GM21528 (cell line): Measurements from ENCODE around the gene MASP2.
A peak's percentile ranks its signal among the peaks of the same experiment; 100 is the strongest.
"Not testable (repeated sequence)": the region's sequence is repeated elsewhere in the genome, so short reads cannot be mapped to it uniquely, and the experiment has no call there.

ENCODE experiments used
- ATAC-seq: cut with Tn5 transposase; IDR thresholded peaks from one replicate; pipeline ENCODE4 v1.9.1; 2021; ENCODE audit warnings: mild to moderate bottlenecking, moderate library complexity; ENCODE audit not compliant: unreplicated experiment, low FRiP score

MASP2 gene

GRCh38 chr1:10996100-10996499 lies 50.9 kb downstream of the MASP2 start:
- no peak for ATAC-seq

DNA sequence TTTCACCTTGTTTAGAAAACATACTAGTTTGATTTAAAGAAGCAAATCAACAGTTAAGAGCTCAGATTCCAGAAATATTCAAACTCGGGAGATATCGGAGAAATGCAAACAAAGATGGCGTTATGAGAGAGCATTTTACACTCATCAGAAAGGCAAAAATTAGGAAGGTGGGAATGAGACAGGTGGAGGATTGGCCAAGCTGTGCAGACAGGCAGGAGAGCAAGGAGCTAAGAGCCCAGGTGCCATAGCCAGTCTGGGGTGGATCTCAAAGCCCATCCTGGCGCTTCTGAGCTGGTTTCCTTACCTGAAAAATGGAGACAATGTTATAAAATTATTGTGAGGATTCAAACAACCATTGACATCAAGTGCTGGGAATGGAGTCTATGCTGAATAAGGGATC lies 54.2 kb downstream of the MASP2 start:
- ATAC-seq, result no peak

DNA sequence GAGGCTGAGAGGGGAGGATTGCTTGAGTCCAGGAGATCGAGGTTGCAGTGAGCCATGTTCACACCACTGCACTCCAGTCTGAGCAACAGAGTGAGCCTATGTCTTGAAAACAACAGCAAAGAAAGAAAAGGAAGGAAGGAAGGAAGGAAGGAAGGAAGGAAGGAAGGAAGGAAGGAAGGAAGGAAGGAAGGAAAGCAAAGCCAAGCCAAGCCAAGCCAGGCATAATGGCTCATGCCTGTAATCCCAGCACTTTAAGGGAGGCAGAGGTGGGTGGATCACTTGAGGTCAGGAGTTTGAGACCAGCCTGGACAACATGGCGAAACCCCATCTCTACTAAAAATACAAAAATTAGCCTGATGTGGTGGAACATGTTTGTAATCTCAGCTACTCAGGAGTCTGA lies 55.0 kb downstream of the MASP2 start:
- ATAC-seq, result not testable (repeated sequence)

GRCh38 chr1:10990828-10991227 lies 56.2 kb downstream of the MASP2 start:
- ATAC-seq, result no peak

DNA sequence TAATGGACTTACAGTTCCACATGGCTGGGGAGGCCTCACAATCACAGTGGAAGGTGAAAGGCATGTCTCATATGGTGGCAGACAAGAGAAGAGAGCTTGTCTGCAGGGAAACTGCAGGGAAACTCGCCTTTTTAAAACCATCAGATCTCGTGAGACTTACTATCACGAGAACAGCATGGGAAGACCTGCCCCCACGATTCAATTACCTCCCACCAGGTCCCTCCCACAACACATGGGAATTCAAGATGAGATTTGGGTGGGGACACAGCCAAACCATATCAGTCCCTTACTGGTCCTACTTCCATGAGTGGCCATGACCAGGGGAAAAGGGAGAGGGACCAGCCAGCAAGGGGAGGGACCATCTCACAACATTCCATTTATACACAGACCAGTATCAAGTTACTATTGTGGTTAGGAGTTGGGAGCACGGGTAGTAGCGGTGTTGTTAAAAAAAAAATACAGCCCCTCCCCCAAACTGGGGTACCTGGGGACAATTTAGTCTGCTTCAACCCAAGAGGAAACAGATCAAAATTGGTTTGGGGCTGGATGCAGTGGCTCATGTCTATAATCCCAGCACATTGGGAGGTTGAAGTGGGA lies 57.0 kb downstream of the MASP2 start:
- ATAC-seq, result not testable (repeated sequence)

DNA sequence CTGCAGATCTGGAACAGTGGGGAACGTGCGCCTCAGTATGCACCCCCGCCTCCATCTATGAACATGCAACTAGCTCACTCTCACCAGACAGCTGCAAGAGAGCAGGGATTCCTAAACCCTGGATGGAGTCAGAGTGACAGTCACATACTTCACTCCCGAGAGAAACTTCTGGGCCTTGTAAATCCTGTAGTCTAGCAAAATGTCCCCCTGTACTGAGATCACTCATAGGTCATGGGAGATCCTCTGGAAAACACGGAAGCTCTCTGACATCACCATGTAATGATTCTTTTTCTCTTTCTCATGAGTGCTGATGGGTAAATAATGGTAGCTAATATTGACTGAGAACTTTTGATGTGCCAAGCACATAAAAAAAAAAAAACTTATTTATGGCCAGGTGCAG lies 57.9 kb downstream of the MASP2 start:
- ATAC-seq, result no peak

GRCh38 chr1:10987840-10988417 lies 59.1 kb downstream of the MASP2 start:
- no peak for ATAC-seq

DNA sequence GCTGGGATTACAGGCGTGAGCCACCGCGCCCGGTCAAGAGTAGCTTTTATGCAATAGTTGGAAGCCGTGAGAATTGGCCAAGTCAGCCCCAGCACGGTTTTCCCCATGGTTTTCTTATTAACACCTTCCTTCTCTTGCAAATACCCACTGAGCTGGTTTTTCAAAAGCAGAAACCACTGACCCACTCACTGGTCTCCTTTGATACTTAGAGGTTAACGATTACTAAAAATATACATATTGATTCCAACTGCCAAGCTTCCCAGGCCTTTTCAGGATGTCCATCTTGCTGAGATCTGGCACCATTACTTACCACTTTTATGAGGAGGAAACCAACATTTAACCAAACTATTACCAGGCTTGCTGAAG lies 60.5 kb downstream of the MASP2 start:
- ATAC-seq, result peak; percentile 7

GRCh38 chr1:10980841-10981727 lies 66.0 kb downstream of the MASP2 start:
- no peak for ATAC-seq

DNA sequence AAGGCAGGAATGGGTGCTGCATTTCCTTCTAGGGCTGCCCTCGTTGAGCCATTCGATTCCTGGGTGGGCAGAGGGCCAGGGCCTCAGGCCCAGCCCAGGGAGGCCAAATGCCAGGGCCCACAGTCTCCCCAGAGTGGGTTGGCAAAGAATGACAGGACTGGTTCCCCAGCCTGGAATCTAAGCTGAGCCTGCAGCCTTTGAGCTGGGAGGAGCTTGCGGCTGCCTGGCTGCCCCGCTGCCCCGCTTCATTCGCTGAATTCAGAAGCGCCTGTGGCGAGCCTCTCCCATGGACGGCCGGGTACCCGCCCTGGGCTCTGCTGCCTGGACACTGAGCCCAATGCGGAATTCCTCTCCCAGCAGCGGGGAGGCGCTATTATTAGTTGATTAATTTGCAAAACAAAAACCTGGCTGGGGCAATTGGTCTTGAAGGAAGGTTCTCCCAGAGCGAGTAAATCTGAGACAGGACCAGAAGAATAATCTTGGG lies 66.9 kb downstream of the MASP2 start:
- ATAC-seq, result no peak

DNA sequence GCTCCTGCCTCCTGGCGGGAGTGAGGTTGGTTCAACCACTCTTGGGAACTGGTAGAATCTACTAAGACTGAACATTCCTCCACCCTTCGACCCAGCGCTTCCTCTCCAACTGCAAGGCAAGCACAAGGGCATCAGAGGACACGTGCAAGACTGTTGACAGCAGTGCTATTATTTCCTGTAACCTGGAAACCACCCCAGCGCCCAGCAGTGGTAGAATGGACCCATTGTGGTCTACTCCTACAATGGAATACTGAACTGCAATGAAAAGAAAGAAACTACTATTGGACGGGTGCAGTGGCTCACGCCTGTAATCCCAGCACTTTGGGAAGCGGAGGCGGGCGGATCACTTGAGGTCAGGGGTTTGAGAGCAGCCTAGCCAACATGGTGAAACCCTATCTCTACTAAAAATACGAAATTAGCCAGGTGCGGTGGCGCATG lies 67.5 kb downstream of the MASP2 start:
- no peak for ATAC-seq

- no peak for ATAC-seq
Measured at GRCh38 chr1:10978719-10979118, 68.3 kb downstream of the MASP2 start.
